ENCODE results near the gene RPS8.

DNA sequence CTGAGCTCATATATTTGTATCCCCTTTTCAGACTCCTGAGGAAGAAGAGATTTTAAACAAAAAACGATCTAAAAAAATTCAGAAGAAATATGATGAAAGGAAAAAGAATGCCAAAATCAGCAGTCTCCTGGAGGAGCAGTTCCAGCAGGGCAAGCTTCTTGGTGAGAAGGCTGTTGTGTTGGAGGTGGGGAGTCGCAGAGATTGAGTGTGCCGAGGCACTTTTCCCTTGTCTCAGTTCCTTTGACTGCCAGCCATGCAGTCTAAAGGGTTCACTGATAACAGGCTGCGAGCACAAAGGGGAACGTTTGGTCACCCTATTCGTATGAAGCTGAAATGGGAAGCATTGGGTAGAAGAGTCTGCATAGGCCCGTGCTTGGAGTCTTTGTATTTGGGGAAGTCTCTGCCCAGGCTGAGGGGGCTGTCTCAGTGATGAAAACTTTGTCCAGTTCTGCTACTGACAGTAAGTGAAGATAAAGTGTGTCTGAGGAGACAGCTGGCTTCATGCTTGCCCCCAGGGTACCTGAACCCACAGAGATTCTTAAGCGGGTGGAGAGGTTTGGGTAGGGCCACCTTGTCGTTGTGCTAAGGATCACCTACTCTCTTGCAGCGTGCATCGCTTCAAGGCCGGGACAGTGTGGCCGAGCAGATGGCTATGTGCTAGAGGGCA lies 2.8 kb downstream of the RPS8 start:
- TF ChIP-seq, protein P1, sequence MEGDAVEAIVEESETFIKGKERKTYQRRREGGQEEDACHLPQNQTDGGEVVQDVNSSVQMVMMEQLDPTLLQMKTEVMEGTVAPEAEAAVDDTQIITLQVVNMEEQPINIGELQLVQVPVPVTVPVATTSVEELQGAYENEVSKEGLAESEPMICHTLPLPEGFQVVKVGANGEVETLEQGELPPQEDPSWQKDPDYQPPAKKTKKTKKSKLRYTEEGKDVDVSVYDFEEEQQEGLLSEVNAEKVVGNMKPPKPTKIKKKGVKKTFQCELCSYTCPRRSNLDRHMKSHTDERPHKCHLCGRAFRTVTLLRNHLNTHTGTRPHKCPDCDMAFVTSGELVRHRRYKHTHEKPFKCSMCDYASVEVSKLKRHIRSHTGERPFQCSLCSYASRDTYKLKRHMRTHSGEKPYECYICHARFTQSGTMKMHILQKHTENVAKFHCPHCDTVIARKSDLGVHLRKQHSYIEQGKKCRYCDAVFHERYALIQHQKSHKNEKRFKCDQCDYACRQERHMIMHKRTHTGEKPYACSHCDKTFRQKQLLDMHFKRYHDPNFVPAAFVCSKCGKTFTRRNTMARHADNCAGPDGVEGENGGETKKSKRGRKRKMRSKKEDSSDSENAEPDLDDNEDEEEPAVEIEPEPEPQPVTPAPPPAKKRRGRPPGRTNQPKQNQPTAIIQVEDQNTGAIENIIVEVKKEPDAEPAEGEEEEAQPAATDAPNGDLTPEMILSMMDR (IDR thresholded peaks at IDR 0.05) = no peak
- TF ChIP-seq, protein P2, sequence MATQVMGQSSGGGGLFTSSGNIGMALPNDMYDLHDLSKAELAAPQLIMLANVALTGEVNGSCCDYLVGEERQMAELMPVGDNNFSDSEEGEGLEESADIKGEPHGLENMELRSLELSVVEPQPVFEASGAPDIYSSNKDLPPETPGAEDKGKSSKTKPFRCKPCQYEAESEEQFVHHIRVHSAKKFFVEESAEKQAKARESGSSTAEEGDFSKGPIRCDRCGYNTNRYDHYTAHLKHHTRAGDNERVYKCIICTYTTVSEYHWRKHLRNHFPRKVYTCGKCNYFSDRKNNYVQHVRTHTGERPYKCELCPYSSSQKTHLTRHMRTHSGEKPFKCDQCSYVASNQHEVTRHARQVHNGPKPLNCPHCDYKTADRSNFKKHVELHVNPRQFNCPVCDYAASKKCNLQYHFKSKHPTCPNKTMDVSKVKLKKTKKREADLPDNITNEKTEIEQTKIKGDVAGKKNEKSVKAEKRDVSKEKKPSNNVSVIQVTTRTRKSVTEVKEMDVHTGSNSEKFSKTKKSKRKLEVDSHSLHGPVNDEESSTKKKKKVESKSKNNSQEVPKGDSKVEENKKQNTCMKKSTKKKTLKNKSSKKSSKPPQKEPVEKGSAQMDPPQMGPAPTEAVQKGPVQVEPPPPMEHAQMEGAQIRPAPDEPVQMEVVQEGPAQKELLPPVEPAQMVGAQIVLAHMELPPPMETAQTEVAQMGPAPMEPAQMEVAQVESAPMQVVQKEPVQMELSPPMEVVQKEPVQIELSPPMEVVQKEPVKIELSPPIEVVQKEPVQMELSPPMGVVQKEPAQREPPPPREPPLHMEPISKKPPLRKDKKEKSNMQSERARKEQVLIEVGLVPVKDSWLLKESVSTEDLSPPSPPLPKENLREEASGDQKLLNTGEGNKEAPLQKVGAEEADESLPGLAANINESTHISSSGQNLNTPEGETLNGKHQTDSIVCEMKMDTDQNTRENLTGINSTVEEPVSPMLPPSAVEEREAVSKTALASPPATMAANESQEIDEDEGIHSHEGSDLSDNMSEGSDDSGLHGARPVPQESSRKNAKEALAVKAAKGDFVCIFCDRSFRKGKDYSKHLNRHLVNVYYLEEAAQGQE (IDR thresholded peaks at IDR 0.05; ENCODE audit: insufficient read depth in 1 of 2, low read depth in 2 of 2, low read length in 1 of 2) = no peak
- TF ChIP-seq POLR2AphosphoS5 (IDR thresholded peaks at IDR 0.05; ENCODE audit: low read depth, low read length) (0 out of 2 replicates have a peak, but pooled peaks have one; percentile 17), TCF7L2 (IDR thresholded peaks at IDR 0.05; ENCODE audit: low read depth, low read length) (no peak)

All from Panc1 (cell line).